K562 (cell line): ENCODE results near the gene PODN. TPM values are rescaled to one million over a fixed set of nuclear protein-coding genes. Genes with fewer than 3 reads are reported as not detected.

Experiments used
- DEAF1 ChIP-seq: fragments of 450-650 bp; formaldehyde crosslinking; IDR thresholded peaks from 2 replicates; pipeline ENCODE4 v1.4.0; 2020; ENCODE audit warnings: mild to moderate bottlenecking, moderate library complexity
- E2F8 ChIP-seq: fragments of 450-650 bp; IDR thresholded peaks from 2 replicates; pipeline ENCODE4 v1.7.1; 2018; ENCODE audit warnings: mild to moderate bottlenecking, low read depth; ENCODE audit not compliant: partially characterized antibody
- FOXA3 ChIP-seq, 2 experiments: fragments of 450-650 bp in 1 of 2; sonication (generic) in 1 of 2; formaldehyde crosslinking; IDR thresholded peaks in 1 of 2; conservative IDR thresholded peaks in 1 of 2; 2 replicates each; pipeline versions ENCODE4 v1.4.0 to v1.8.0; 2020 to 2022; ENCODE audit warnings: mild to moderate bottlenecking in 2 of 2, missing genetic modification reagents in 1 of 2
- HMGXB4 ChIP-seq: sonication (generic); formaldehyde crosslinking; IDR thresholded peaks from 2 replicates; pipeline ENCODE4 v1.8.1; 2023; ENCODE audit warnings: mild to moderate bottlenecking, missing genetic modification reagents
- PRPF4 ChIP-seq: fragments of 200-400 bp; formaldehyde crosslinking; IDR thresholded peaks from one replicate; pipeline ENCODE4 v1.6.1; 2017; ENCODE audit warnings: low read length, low read depth, mild to moderate bottlenecking; ENCODE audit not compliant: insufficient read depth, poor library complexity, severe bottlenecking
- polyA plus RNA-seq, 8 experiments: library from polyadenylated mRNA; depleted of rRNA in 4 of 8; stranded (reverse) in 5 of 8; unstranded in 3 of 8; fragments of >200 nt; fragmentation: Nextera tagmentation in 2 of 8; fragmentation: Illumina TruSeq in 1 of 8; extraction: Ambion mirVana in 2 of 8; extraction: Trizol in 1 of 8; gene quantifications; 2 replicates each; pipeline versions ENCODE4 v1.2.1 to v1.2.3, GENCODE V29; 2011 to 2014; ENCODE audit warnings: inconsistent platforms in 1 of 8, missing spikeins in 1 of 8
- total RNA-seq, 7 experiments: library from RNA; depleted of rRNA in 6 of 7; stranded (reverse); fragments of >200 nt in 6 of 7; fragmentation: Illumina TruSeq in 2 of 7; extraction: Trizol in 2 of 7; gene quantifications; 2 replicates each; pipeline versions ENCODE4 v1.2.1 to v1.2.3, GENCODE V29; 2011 to 2021; ENCODE audit warnings: low replicate concordance in 1 of 7

PODN gene
- total and polyA plus RNA-seq, 9 of the 15 experiments (the other 6 are each of a cell fraction or from before 2014, with no cell fraction given), result not detected

GRCh38 chr1:53069265-53069662 lies 7.3 kb downstream of the PODN start (continued):
- TF ChIP-seq E2F8 (no peak), DEAF1 (CRISPR knock-in tag) (no peak), HMGXB4 (CRISPR knock-in tag) (no peak), FOXA3 (CRISPR knock-in tag; conservative IDR thresholded peaks at IDR 0.05 in 1 of 2, IDR thresholded peaks at IDR 0.05 in 1 of 2) (no peak), PRPF4 (no peak)
